Measurements from ENCODE around the gene IGLL1. TPM values are rescaled to one million over a fixed set of nuclear protein-coding genes. Genes with fewer than 3 reads are reported as not detected.

The IGLL1 gene
- total RNA-seq, 1 donor from 2014 or later, result not detected

GRCh38 chr22:23552573-23552972, 27.5 kb downstream of the IGLL1 start:
- H3K9me3 Mint-ChIP-seq (ENCODE audit: low read depth), result peaks cover under 1% of the 10 kb centered on the region
- no peak for TF ChIP-seq CTCF (IDR thresholded peaks at IDR 0.05)
- no peak overlapping the region for H3K27ac Mint-ChIP-seq (ENCODE audit: unreplicated experiment)
- H3K27me3 Mint-ChIP-seq (ENCODE audit: low read depth), result peaks cover 11% of the 10 kb centered on the region
- H3K4me3 Mint-ChIP-seq (ENCODE audit: unreplicated experiment), result no peak overlapping the region
- no peaks in the 10 kb centered on the region for H3K4me1 Mint-ChIP-seq (ENCODE audit: low read depth)
- no peaks in the 10 kb centered on the region for H3K36me3 Mint-ChIP-seq (ENCODE audit: low read depth)
- DNase-seq (ENCODE audit: low spot score), result no peak

- Mint-ChIP-seq H3K36me3 (ENCODE audit: low read depth) (no peaks in the 10 kb centered on the region), H3K27ac (ENCODE audit: unreplicated experiment) (no peak overlapping the region), H3K4me1 (ENCODE audit: low read depth) (no peaks in the 10 kb centered on the region)
Observed at GRCh38 chr22:23551385-23551784, 28.7 kb downstream of the IGLL1 start.

GRCh38 chr22:23550049-23550650, 29.9 kb downstream of the IGLL1 start:
- peaks cover 6% of the 10 kb centered on the region for H3K27me3 Mint-ChIP-seq (ENCODE audit: low read depth)
- no peak for TF ChIP-seq CTCF (IDR thresholded peaks at IDR 0.05)
- H3K9me3 Mint-ChIP-seq (ENCODE audit: low read depth), result peaks cover 3% of the 10 kb centered on the region
- H3K36me3 Mint-ChIP-seq (ENCODE audit: low read depth), result no peaks in the 10 kb centered on the region
- no peaks in the 10 kb centered on the region for H3K4me1 Mint-ChIP-seq (ENCODE audit: low read depth)
- H3K27ac Mint-ChIP-seq (ENCODE audit: unreplicated experiment), result no peak overlapping the region
- H3K4me3 Mint-ChIP-seq (ENCODE audit: unreplicated experiment), result no peak overlapping the region
- no peak for DNase-seq (ENCODE audit: low spot score)

More at GRCh38 chr22:23551385-23551784, 28.7 kb downstream of the IGLL1 start:
- Mint-ChIP-seq H3K27me3 (ENCODE audit: low read depth) (peaks cover 7% of the 10 kb centered on the region), H3K4me3 (ENCODE audit: unreplicated experiment) (no peak overlapping the region), H3K9me3 (ENCODE audit: low read depth) (peaks cover 3% of the 10 kb centered on the region)
- TF ChIP-seq CTCF (IDR thresholded peaks at IDR 0.05), result no peak
- DNase-seq (ENCODE audit: low spot score), result no peak

- Mint-ChIP-seq H3K4me1 (ENCODE audit: low read depth) (no peaks in the 10 kb centered on the region), H3K36me3 (ENCODE audit: low read depth) (no peaks in the 10 kb centered on the region), H3K9me3 (ENCODE audit: low read depth) (peaks cover 3% of the 10 kb centered on the region), H3K4me3 (ENCODE audit: unreplicated experiment) (no peak overlapping the region), H3K27me3 (ENCODE audit: low read depth) (peaks cover 3% of the 10 kb centered on the region), H3K27ac (ENCODE audit: unreplicated experiment) (no peak overlapping the region)
- no peak for DNase-seq (ENCODE audit: low spot score)
- no peak for TF ChIP-seq CTCF (IDR thresholded peaks at IDR 0.05)
Observed at GRCh38 chr22:23549198-23549595, 30.9 kb downstream of the IGLL1 start.

GRCh38 chr22:23548501-23549197, 31.4 kb downstream of the IGLL1 start:
- H3K4me1 Mint-ChIP-seq (ENCODE audit: low read depth), result no peaks in the 10 kb centered on the region
- peaks cover 3% of the 10 kb centered on the region for H3K9me3 Mint-ChIP-seq (ENCODE audit: low read depth)
- H3K4me3 Mint-ChIP-seq (ENCODE audit: unreplicated experiment), result no peak overlapping the region
- no peak for TF ChIP-seq CTCF (IDR thresholded peaks at IDR 0.05)
- peaks cover 3% of the 10 kb centered on the region for H3K27me3 Mint-ChIP-seq (ENCODE audit: low read depth)
- no peak overlapping the region for H3K27ac Mint-ChIP-seq (ENCODE audit: unreplicated experiment)
- no peak for DNase-seq (ENCODE audit: low spot score)
- no peaks in the 10 kb centered on the region for H3K36me3 Mint-ChIP-seq (ENCODE audit: low read depth)

All from chondrocyte (in vitro differentiated cells).